Astrocyte (in vitro differentiated cells and primary cell): ENCODE measurements around the gene ASXL1. TPM values are rescaled to one million over a fixed set of nuclear protein-coding genes. Genes with fewer than 3 reads are reported as not detected.

Experiments used
- DNase-seq: peaks from one replicate; pipeline ENCODE4 v3.0.0-alpha.2; 2010; ENCODE audit warnings: low read depth
- FAIRE-seq: peaks from 2 replicates; lab custom pipeline; 2011; peaks lifted over from hg19 to GRCh38; lab: Jason Lieb, UNC
- H2AFZ ChIP-seq: 2 replicates; pipeline ENCODE4 v1.6.0; 2012; ENCODE audit warnings: low read depth, low read length, inconsistent platforms
- H3K27ac ChIP-seq: 2 replicates; pipeline ENCODE4 v1.5.1; 2011; ENCODE audit warnings: low read depth, low read length, inconsistent platforms
- H3K27me3 ChIP-seq: 2 replicates; pipeline ENCODE4 v1.6.0; 2011; ENCODE audit warnings: low read length, inconsistent platforms; ENCODE audit not compliant: insufficient read depth
- H3K36me3 ChIP-seq: 2 replicates; pipeline ENCODE4 v1.5.1; 2011; ENCODE audit warnings: low read length, inconsistent platforms; ENCODE audit not compliant: insufficient read depth
- H3K4me1 ChIP-seq: 2 replicates; pipeline ENCODE4 v1.5.1; 2011; ENCODE audit warnings: low read length, inconsistent platforms; ENCODE audit not compliant: insufficient read depth
- H3K4me2 ChIP-seq: 2 replicates; pipeline ENCODE4 v1.6.0; 2012; ENCODE audit warnings: low read length, inconsistent platforms
- H3K4me3 ChIP-seq: 2 replicates; pipeline ENCODE4 v1.5.1; 2011; ENCODE audit warnings: low read depth, mild to moderate bottlenecking, low read length, inconsistent platforms; ENCODE audit not compliant: insufficient read depth
- H3K79me2 ChIP-seq: 2 replicates; pipeline ENCODE4 v1.6.0; 2012; ENCODE audit warnings: mild to moderate bottlenecking, low read length, inconsistent platforms; ENCODE audit not compliant: insufficient read depth
- H3K9ac ChIP-seq: 2 replicates; pipeline ENCODE4 v1.6.0; 2012; ENCODE audit warnings: mild to moderate bottlenecking, low read length, inconsistent platforms
- H3K9me3 ChIP-seq: 2 replicates; pipeline ENCODE4 v1.5.1; 2012; ENCODE audit warnings: low read depth, mild to moderate bottlenecking, low read length, inconsistent platforms; ENCODE audit not compliant: insufficient read depth
- H4K20me1 ChIP-seq: 2 replicates; pipeline ENCODE4 v1.6.0; 2012; ENCODE audit warnings: low read length, inconsistent platforms; ENCODE audit not compliant: insufficient read depth
- H3K27ac Mint-ChIP-seq: one replicate; pipeline ENCODE4 v1.8.0; 2021; ENCODE audit warnings: mild to moderate bottlenecking, mixed read lengths; ENCODE audit not compliant: unreplicated experiment
- H3K27me3 Mint-ChIP-seq: one replicate; pipeline ENCODE4 v1.8.0; 2021; ENCODE audit warnings: low read depth, mixed read lengths; ENCODE audit not compliant: unreplicated experiment
- H3K36me3 Mint-ChIP-seq: one replicate; pipeline ENCODE4 v1.8.0; 2021; ENCODE audit warnings: low read depth, mixed read lengths; ENCODE audit not compliant: unreplicated experiment
- H3K4me1 Mint-ChIP-seq: one replicate; pipeline ENCODE4 v1.8.0; 2021; ENCODE audit warnings: low read depth, mixed read lengths; ENCODE audit not compliant: unreplicated experiment
- H3K4me3 Mint-ChIP-seq: one replicate; pipeline ENCODE4 v1.8.0; 2021; ENCODE audit warnings: mild to moderate bottlenecking, moderate library complexity, mixed read lengths; ENCODE audit not compliant: unreplicated experiment
- H3K9me3 Mint-ChIP-seq: one replicate; pipeline ENCODE4 v1.8.0; 2021; ENCODE audit warnings: mild to moderate bottlenecking, mixed read lengths; ENCODE audit not compliant: unreplicated experiment
- CTCF ChIP-seq: IDR thresholded peaks from 2 replicates; pipeline ENCODE4 v1.5.1; 2011; ENCODE audit warnings: low read depth, mild to moderate bottlenecking, inconsistent platforms, low read length, moderate library complexity; ENCODE audit not compliant: insufficient read depth
- EZH2 ChIP-seq: IDR thresholded peaks from 2 replicates; pipeline ENCODE4 v1.6.1; 2012; ENCODE audit warnings: mild to moderate bottlenecking, low read length, inconsistent platforms; ENCODE audit not compliant: insufficient read depth
- total RNA-seq: library from RNA; stranded (reverse); gene quantifications from 2 replicates; pipeline ENCODE4 v1.2.1, GENCODE V29; 2021

ASXL1 gene
- total RNA-seq, 1 donor from 2014 or later, result 62.4 TPM

GRCh38 chr20:32461836-32462600 lies 103.9 kb downstream of the ASXL1 start:
- no peak overlapping the region for H3K27ac Mint-ChIP-seq

GRCh38 chr20:32462900-32463641 lies 104.9 kb downstream of the ASXL1 start:
- Mint-ChIP-seq H3K36me3 (peaks cover 2% of the 10 kb centered on the region), H3K4me3 (no peak overlapping the region), H3K27me3 (no peaks in the 10 kb centered on the region), H3K27ac (no peak overlapping the region), H3K4me1 (peaks cover 9% of the 10 kb centered on the region), H3K9me3 (no peaks in the 10 kb centered on the region)
- Histone ChIP-seq H3K36me3 (peaks cover 3% of the 10 kb centered on the region), H3K27ac (no peak overlapping the region), H3K4me2 (peak overlapping the region; percentile 50), H3K79me2 (peaks cover 93% of the 10 kb centered on the region), H4K20me1 (peaks cover 67% of the 10 kb centered on the region), H3K27me3 (no peaks in the 10 kb centered on the region), H3K9me3 (no peaks in the 10 kb centered on the region), H2AFZ (no peak overlapping the region), H3K9ac (peak overlapping the region; percentile 41), H3K4me1 (peaks cover 41% of the 10 kb centered on the region), H3K4me3 (no peak overlapping the region)
- TF ChIP-seq EZH2 (no peak), CTCF (no peak)
- FAIRE-seq (no peak), DNase-seq (no peak)

More at GRCh38 chr20:32461836-32462600, 103.9 kb downstream of the ASXL1 start:
- H3K4me1 ChIP-seq, result peaks cover 41% of the 10 kb centered on the region
- no peaks in the 10 kb centered on the region for H3K27me3 Mint-ChIP-seq
- no peak for TF ChIP-seq CTCF
- TF ChIP-seq EZH2, result no peak
- H3K27ac ChIP-seq, result no peak overlapping the region
- H3K27me3 ChIP-seq, result no peaks in the 10 kb centered on the region
- FAIRE-seq (no peak), DNase-seq (no peak)
- peaks cover 2% of the 10 kb centered on the region for H3K36me3 Mint-ChIP-seq
- H3K4me3 Mint-ChIP-seq, result no peak overlapping the region
- no peaks in the 10 kb centered on the region for H3K9me3 ChIP-seq
- peaks cover 11% of the 10 kb centered on the region for H3K4me1 Mint-ChIP-seq
- no peak overlapping the region for H3K9ac ChIP-seq
- H3K4me2 ChIP-seq, result no peak overlapping the region
- H3K36me3 ChIP-seq, result peaks cover 3% of the 10 kb centered on the region
- no peak overlapping the region for H3K4me3 ChIP-seq
- peaks cover 74% of the 10 kb centered on the region for H4K20me1 ChIP-seq
- peaks cover 92% of the 10 kb centered on the region for H3K79me2 ChIP-seq
- H3K9me3 Mint-ChIP-seq, result no peaks in the 10 kb centered on the region
- H2AFZ ChIP-seq, result no peak overlapping the region
